ENCODE results near the gene KIF6.

KIF6 gene

DNA sequence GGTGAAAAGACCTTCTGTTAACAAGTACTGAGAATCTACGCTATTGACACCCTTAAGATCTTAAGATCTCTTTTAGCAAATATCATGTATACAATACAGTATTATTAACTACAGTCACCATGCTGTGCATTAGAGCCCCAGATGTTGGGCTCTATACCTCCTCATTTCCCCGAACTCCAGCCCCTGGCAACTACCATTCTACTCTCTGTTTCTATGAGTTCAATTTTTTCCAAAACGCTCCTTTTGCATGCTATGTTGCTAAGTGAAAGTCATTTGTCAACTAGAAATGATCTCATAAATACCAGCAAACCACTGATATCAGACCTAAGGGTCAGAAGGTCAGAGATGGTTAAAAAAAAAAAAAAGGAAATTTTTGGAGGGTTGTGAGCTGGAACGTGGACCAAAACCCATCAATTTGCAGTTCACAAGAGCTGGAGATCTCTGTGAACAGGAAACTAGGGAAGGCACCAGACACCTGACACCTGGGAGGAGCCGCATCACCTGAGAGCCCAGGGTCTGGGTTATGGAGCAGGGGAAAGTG, 280.7 kb downstream of the KIF6 start:
- no peak for TF ChIP-seq GATA2 (IDR thresholded peaks at IDR 0.05; ENCODE audit: low read depth, low read length)
- no peak for TF ChIP-seq GATA3 (IDR thresholded peaks at IDR 0.05; ENCODE audit: low read depth, low read length)

DNA sequence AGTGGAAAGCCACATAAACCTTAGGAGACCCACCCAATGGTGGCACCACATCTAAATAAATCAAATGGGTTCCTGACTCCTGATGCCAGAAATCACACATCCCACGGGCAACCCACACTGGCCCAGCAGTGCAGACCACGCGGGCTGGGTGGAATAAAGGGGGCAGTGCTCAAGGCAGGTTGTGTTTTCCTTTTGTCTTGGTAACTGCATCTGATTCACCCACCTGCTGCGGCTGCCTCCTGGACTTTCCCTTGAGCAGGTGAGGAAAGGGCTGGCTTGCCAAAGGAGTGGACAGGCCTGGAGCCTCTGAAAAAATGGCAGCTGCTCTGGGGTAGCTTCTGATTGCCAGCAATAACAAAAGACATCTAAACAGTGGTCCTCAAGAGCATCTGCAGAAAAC, 283.2 kb downstream of the KIF6 start:
- TF ChIP-seq GATA2 (IDR thresholded peaks at IDR 0.05; ENCODE audit: low read depth, low read length) = no peak
- no peak for TF ChIP-seq GATA3 (IDR thresholded peaks at IDR 0.05; ENCODE audit: low read depth, low read length)

DNA sequence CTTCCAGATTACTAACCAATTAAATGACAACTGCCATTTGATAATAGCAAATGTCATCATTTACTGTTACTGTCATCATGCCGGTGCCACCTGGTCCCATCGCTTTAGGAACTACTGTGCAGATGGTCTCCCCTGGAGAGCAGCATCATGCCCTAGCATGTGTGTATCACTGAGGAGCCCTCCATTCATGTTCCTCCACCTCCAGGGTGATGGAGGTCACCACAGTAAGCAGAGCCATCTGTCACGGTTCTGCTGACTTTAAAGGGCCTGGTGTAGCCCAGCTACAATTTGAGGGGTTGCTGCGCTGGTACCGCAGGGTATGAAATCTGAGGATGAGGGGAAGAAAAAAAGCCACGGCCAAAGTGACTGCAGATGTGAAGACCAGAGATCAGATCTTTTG, 283.9 kb downstream of the KIF6 start:
- TF ChIP-seq GATA3 (IDR thresholded peaks at IDR 0.05; ENCODE audit: low read depth, low read length) (no peak), GATA2 (IDR thresholded peaks at IDR 0.05; ENCODE audit: low read depth, low read length) (no peak)

DNA sequence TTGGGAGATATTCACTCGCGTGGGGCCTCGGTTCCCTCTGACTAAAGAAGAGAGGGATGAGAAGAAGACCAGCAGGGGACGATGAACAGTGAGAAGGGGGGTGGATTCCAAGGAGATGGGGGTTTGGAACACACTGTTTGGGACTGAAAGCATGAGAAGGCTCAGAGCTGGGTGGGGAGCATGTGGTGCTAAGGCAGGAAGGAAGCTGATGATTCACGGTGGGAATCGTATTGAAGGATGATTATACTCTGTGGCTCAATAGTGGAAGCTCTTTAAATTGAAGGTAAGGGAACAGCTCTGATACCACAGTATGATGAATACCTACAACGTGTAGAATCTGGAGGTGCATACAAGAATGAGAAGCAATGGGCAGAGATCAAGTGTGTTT, 285.2 kb downstream of the KIF6 start:
- TF ChIP-seq GATA3 (IDR thresholded peaks at IDR 0.05; ENCODE audit: low read depth, low read length) (no peak), GATA2 (IDR thresholded peaks at IDR 0.05; ENCODE audit: low read depth, low read length) (no peak)

DNA sequence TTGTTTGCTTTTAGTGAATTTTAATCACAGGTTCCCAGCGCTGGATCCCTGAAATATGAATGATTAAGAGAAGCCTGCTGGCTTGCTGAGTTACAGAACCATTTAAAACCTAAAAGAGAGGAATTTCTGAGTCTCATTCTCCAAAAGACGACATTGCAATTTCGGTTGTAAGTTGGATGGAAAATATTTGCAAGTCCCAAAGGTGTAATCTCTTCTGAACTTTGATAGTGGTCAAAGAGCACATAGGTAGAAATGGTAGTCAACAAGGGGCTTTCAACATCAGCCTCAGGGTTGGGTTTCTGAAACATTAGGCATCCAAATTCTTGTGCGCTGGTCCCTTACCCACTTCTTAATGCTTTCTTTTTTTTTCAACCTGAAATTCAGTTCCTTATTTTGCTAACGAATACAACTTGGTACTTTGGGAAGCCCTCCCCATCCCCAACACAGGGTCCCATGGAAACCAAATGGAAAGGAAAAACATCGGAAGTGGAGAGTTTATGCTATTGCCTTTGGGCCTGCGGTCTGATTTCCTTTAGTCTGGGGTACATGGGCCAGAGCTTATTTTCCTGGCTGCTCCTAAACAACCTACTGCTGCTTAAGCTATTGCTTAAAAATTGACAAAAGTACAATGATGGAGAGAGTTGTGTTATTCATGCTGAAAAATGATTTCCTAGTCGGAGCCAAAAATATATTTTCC, 285.7 kb downstream of the KIF6 start:
- TF ChIP-seq GATA3 (IDR thresholded peaks at IDR 0.05; ENCODE audit: low read depth, low read length) (no peak), GATA2 (IDR thresholded peaks at IDR 0.05; ENCODE audit: low read depth, low read length) (no peak)

DNA sequence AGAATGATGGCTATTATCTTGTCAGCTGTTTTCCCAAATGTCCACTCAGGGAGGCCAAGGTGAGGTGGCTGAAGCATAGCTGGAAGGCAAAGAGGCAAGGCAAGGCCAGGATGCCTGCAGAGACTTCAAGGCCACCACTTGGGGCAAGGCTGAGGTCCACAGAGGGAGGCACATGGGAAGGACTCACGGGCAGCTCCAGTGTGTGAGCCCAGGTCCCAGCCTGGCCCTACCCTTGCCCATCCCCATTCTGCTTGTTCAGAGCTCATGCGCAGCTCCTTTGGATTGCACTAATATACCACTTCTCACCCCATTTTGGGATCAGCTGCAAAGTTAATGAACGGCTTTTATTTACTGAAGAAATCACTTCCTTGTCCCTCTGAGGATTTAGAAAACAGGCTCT, 291.6 kb downstream of the KIF6 start:
- TF ChIP-seq GATA2 (IDR thresholded peaks at IDR 0.05; ENCODE audit: low read depth, low read length) (no peak), GATA3 (IDR thresholded peaks at IDR 0.05; ENCODE audit: low read depth, low read length) (no peak)

DNA sequence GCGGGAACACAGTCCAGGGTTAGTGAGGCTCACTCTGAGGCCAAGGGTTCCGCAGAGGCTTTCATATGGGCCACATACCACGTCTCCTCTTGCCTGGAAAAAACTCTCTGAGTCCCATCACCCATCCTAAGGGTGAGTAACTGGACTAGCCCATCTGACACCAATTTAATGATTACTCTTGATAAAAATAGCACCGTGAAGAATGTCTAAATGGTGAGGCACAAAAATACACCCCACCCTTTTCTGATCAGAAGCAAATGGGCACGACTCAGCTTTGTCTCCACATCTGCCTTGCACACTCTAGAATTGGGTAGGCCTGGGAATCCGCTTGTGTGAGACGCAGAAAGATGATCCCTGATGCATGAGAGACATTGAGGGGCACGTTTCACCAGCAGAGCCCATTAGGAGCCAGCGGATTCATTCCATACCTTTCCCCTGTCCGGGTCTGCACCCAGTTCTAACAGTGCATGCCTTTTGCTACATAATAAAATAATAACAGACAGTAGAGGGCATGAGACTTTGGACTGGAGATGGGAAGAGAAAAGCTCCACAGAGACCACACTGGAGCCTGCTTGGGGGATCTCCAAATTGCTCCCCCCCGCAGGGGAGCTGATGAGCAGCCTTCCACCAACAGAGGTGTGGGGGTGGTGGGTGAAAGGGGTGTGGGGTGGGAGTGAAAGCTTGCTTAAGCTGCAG, 292.7 kb downstream of the KIF6 start:
- TF ChIP-seq GATA2 (IDR thresholded peaks at IDR 0.05; ENCODE audit: low read depth, low read length) (no peak), GATA3 (IDR thresholded peaks at IDR 0.05; ENCODE audit: low read depth, low read length) (no peak)

DNA sequence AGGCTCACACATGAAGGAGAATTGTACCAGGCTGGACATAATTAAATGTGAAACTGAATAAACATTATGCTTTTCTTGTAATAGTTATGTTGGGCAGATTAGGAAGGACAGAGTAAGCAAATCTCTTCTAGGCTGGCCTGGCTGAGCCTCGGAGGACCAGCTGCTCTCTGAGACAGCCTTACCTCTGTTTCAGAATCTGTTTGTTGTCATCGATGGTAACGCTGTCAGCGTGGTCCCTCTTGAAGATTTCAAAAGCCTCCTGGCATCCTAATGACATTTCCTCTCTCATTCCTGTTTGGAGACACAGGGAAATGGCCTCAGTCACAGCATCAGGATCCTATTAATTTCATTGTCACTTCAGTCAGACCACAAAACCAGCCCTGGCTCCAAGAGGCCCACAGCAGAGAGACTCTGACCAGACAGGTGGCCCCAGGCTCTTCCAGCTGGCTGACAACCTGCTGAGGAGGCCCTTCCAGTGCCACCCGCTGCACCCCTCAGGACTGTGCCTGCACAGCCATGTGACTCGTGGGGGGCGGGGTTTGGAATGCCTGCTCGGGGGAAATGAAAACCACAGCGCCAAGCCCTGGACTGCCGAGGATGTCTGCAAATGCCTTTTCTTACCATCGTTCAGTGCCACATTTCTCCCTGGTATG, 294.2 kb downstream of the KIF6 start:
- TF ChIP-seq GATA3 (IDR thresholded peaks at IDR 0.05; ENCODE audit: low read depth, low read length) (no peak), GATA2 (IDR thresholded peaks at IDR 0.05; ENCODE audit: low read depth, low read length) (peak; percentile 4; the same call in 1 of the 2 replicates)

DNA sequence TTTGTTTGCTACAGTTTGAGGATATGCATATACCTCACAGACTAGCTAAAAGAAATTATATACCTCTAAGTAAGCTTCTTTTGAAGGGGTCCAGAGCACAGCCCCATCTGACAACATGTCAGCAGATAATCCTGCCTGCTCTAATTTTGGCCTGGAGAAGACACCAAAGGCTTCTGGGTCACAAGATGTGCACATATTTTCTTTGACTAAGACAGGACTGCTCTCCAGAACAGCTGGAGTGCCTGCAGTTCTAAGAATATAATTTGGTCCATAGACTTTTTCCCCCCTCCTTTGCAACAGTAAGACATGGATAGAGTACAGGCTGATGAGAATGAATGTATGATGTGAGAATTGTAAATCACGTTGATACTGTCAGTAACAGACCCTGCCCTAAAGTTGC, 294.8 kb downstream of the KIF6 start:
- no peak for TF ChIP-seq GATA2 (IDR thresholded peaks at IDR 0.05; ENCODE audit: low read depth, low read length)
- no peak for TF ChIP-seq GATA3 (IDR thresholded peaks at IDR 0.05; ENCODE audit: low read depth, low read length)

DNA sequence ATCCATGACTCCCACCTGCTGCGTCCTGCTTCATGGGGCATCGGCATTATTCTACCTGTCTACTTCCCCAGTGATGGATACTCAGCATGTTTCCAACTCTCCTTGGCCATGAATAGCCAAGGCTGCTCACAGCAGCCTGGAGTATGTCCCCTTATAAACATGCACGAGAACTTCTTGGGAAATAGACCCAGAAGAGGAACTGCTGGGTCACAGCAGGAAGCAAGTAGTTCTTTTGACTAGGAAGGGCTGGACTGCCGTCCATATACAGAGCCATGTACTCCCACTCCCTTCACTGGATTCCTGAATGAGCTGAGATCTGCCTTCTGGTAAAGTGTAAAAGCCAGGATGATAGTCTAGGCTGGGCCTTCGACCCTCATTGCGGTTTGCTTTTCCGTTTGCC, 296.4 kb downstream of the KIF6 start:
- TF ChIP-seq GATA2 (IDR thresholded peaks at IDR 0.05; ENCODE audit: low read depth, low read length) = no peak
- TF ChIP-seq GATA3 (IDR thresholded peaks at IDR 0.05; ENCODE audit: low read depth, low read length) = no peak

DNA sequence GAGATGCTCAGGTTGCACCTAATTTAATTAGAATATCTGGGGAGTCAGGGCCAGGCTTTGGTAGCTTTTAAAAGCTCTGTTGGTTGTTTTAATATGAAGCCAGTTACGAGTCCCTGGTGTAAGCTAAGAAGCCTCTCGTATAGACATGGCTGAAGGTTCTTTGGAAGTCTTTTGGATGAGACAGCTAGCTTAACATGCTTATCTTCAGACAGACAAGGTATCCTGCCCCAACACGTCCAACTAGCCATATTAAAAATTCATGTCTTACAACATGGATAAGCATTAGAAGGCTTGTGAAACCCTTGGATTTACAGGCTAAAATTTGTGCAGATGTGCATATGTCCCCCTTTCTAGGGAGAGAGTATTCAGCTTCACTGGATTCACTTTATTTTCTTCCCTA, 297.1 kb downstream of the KIF6 start:
- no peak for TF ChIP-seq GATA3 (IDR thresholded peaks at IDR 0.05; ENCODE audit: low read depth, low read length)

DNA sequence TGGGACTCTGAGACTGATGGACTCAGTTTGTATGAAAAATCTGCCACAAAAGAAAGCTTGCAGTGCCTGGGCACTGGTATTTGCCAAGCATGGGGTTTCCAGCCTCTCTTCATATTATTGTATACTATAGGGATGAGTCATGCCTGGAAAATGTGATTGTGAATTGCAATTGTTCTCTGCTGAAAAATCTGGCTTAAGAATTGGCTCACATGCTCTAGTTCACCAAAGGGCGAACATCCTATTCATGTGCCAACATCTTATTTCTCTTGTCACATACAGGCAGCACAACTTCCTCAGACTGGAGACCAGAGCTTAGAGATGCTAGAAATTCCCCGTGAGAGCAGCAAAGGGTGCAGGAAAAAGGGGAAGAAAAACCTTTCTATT, 299.1 kb downstream of the KIF6 start:
- TF ChIP-seq GATA3 (IDR thresholded peaks at IDR 0.05; ENCODE audit: low read depth, low read length) = no peak
- TF ChIP-seq GATA2 (IDR thresholded peaks at IDR 0.05; ENCODE audit: low read depth, low read length) = no peak

DNA sequence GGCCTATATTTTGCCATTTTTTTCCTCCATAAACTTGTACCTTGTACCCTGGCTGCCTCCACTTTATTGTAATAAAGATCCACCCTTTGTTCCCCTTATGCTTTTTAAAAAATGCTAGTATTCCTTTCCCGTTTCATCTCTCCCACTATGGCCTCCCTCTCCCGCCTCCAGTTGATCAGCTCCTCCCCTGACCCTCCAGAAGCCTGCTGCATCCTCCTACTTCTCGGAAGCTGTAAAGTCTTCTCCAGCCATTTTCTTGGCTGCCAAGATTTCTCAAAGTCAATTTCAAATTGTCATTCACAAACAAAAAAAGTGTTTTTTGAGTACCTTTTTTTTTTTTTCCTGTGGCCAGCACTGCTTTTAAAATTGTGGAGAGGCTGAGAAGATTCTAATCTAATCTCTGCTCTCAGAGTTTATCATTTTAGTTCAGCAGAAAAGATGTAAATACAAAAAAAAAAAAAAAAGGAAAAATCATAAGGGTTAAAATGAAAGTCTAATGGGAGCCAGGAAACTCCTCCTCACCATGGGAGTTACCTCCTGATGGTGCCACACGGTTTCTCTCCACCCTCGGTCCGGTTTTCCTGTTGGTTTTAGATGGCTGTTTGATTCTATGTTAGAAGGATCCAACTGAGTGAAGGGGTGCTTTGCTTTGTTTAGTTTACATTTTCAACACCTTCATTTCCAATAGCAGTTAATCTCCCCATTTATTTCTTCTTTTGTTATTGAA, 299.7 kb downstream of the KIF6 start:
- TF ChIP-seq GATA3 (IDR thresholded peaks at IDR 0.05; ENCODE audit: low read depth, low read length) (no peak), GATA2 (IDR thresholded peaks at IDR 0.05; ENCODE audit: low read depth, low read length) (no peak)

DNA sequence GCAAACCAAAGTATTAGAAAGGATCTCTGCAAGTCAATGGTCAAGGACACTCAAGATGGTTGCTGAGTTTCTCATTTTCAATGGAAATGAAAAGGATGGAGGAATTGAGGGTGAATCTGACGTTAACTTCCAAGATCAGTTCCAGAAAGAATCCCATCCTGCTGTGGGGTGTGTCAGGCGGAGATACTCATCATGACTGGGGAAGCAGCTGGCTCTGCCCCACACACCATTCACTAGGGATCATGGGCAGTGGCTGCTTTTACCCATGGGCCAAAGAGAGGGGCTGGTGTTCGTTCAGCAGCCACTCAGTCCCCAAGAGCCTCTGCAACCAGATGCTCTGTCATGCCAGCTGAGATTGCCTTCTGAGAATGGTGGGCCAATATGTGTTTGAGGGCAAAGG, 300.4 kb downstream of the KIF6 start:
- no peak for TF ChIP-seq GATA3 (IDR thresholded peaks at IDR 0.05; ENCODE audit: low read depth, low read length)
- TF ChIP-seq GATA2 (IDR thresholded peaks at IDR 0.05; ENCODE audit: low read depth, low read length) = no peak

Measured in SH-SY5Y (cell line).